Measurements from ENCODE around the gene ADRA1B.

DNA sequence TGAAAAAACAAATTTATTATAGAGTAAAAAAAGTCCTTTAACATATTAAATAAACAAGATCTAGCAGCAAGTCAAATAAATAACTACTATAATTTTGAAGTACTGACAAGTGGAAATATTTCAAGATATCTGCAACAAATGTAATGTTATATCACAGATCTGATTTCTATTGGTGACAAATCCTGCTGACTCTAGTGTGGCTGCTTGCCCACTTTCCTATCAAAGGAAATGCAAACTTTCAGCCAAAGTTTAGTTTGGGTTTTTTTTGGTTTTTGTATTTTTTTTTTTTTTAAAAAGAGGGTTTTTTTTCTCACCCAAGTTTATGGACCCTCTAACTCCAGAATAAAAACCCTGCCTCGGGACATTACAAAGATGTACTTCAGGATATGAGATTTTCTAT, 12.9 kb downstream of the ADRA1B start:
- TF ChIP-seq FOXM1 (IDR thresholded peaks at IDR 0.05; ENCODE audit: borderline replicate concordance) (no peak), TARDBP (IDR thresholded peaks at IDR 0.05) (no peak), SUZ12 (IDR thresholded peaks at IDR 0.05) (no peak), NFRKB (IDR thresholded peaks at IDR 0.05) (no peak), ZNF384 (IDR thresholded peaks at IDR 0.05) (no peak), BHLHE40 (IDR thresholded peaks at IDR 0.05; ENCODE audit: borderline replicate concordance) (no peak), ARNT (IDR thresholded peaks at IDR 0.05) (no peak), FOXK2 (IDR thresholded peaks at IDR 0.05) (no peak), LEF1 (IDR thresholded peaks at IDR 0.05; ENCODE audit: borderline replicate concordance) (no peak), SP1 (IDR thresholded peaks at IDR 0.05) (no peak), FOXA1 (IDR thresholded peaks at IDR 0.05) (no peak), HDGF (IDR thresholded peaks at IDR 0.05; ENCODE audit: borderline replicate concordance) (no peak)
- TF ChIP-seq, protein P1, sequence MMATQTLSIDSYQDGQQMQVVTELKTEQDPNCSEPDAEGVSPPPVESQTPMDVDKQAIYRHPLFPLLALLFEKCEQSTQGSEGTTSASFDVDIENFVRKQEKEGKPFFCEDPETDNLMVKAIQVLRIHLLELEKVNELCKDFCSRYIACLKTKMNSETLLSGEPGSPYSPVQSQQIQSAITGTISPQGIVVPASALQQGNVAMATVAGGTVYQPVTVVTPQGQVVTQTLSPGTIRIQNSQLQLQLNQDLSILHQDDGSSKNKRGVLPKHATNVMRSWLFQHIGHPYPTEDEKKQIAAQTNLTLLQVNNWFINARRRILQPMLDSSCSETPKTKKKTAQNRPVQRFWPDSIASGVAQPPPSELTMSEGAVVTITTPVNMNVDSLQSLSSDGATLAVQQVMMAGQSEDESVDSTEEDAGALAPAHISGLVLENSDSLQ (IDR thresholded peaks at IDR 0.05): no peak

Data from HEK293T (cell line).